Stimulated activated CD8-positive, alpha-beta memory T cell treated with anti-CD3 and anti-CD28 coated beads, Interleukin-7, amount 100 ng/mL, for 48 hours (primary cell): ENCODE results near the gene SERPINB2.
"Not testable (repeated sequence)": the region's sequence is repeated elsewhere in the genome, so short reads cannot be mapped to it uniquely, and the experiment has no call there.

Experiments
- DNase-seq, 2 donors: peaks; one replicate each; pipeline ENCODE4 v3.0.0-alpha.2; 2020; ENCODE audit warnings: low read depth in 1 of 2; ENCODE audit errors: extremely low read depth in 1 of 2

The SERPINB2 gene

DNA sequence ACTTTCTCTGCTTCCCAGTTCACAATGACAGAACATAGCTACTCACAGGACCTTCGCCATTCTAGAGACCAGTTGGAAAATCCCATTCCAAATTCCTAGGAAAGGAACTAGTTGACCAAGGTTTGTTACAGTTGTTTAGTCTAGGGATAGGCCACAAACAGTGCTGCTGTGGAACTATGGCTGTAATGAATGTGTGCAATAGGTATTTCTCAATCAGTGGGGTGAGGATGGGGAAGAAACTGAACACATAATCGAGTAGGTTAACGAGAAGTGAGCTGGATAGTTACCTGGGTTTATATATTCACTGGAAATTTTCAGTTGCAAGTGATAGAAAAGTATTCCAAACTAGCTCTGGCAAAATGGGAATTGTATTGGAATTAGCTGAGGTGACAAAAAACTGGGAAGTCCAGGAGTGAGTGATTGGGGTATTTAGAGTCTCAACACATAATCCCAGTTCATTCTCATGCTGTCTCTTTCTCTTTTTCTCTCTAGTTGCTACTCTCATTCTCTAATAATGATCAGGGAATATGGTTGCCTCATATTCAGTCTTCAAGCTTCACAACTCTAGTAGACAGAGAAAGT, 43.4 kb downstream of the SERPINB2 start:
- DNase-seq: no peak

GRCh38 chr18:63936156-63936931, 48.8 kb downstream of the SERPINB2 start:
- DNase-seq: peak; percentile 17 to 51

DNA sequence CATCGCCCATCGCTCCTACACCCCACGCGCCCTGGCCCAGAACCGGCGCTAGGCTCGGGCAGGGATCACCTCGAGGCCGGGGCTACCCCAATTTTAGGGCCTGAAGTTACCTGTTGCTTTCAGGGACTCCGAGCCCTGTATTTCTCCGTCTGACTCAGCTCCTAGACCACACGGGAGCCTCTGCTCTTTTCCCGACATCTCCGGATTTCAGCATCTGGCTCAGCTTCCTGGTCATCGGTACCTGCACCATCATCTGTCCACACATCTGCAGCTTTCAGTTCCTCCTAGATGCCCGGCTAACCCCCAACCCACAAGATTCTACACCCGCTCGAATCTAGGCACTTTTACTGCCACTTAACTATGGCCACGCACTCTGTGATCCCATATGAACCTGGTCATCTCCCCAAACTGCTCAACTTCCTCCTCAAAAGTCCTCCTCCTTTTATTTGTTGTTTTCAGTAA, 49.5 kb downstream of the SERPINB2 start:
- no peak for DNase-seq

- DNase-seq: no peak
These were observed 52.5 kb downstream of the SERPINB2 start for GRCh38 chr18:63940008-63940407.

GRCh38 chr18:63940543-63941050, 53.1 kb downstream of the SERPINB2 start:
- not testable (repeated sequence) for DNase-seq

DNA sequence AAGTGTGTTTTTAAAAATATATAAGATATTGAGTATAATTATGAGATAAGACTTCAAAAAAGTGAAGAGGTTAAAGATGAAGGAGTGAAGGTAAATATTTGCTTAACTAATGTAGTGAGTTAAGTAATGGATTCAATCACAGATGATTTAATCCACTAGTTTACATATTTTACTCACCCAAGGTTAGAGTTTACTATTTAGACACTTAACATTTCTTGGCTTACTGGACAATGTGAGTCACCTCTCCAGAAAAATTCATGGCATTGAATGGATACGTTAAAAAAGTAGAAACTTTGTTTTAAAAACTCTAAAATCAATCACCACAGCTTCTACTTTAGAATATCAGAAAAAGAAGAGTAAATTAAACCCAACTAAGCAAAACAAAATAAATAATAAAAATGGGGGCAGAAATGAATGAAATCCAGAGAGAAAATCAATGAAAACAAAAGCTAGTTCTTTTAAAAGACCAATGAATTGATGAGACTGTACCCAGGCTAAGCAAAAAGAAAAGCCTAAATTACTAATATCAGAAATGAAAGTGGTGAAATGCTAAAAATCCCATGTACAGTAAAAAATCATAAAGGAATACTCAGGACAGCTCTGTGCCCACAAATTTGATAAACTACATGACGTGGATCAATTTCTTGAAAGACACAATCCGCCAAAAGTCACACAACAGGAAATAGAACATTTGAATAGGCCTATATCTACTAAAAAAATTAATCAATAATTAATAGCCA, 59.7 kb downstream of the SERPINB2 start:
- DNase-seq: no peak

DNA sequence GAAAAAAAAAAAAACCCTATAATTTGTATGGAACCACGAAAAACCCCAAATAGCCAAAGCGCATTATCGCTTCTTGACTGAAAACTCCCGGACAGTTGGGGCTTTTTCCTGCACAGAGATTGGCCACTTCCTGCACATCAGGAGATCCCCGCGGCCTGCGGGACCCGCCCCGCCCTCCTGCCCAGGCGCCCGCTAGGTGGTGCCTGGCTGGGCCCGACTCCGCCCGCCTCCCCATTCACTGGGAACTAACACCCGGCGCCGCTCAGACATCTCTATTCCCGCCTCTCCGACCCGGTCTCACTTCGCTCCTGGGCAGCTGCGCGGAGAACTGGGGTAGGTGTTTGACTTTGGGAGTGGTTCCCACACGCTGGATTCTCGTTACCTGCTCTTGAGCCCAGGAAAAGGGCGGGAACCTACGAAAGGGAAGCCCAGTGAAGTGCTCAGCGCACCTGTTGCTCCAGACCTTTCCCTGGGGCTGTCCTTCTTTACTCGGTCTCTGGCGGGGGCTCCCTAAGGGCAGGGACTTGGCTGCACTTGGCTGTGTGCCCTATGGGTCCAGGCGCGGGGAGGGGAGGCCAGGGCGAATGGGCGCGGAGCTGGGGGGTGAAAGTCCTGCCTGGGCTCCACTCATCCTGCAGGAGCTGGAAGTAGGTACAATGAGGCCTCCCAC, 61.7 kb downstream of the SERPINB2 start, which contains the start of gene HMSD:
Gene HMSD (plus strand): TSS at position 234 of the 670 bp plus-strand sequence. CDS start 4,155 bp downstream, outside the sequence.
- DNase-seq: peak; percentile 45 to 52

GRCh38 chr18:63951302-63951705, 63.8 kb downstream of the SERPINB2 start:
- DNase-seq: no peak
